ENCODE results near the gene LAMA5. TPM values are rescaled to one million over a fixed set of nuclear protein-coding genes. Genes with fewer than 3 reads are reported as not detected.

The LAMA5 gene
- polyA plus RNA-seq, 2 of the 4 experiments (the other 2 are of a cell fraction) = 20.4 to 196 TPM

- H3K4me1 ChIP-seq = peaks cover 28% of the 10 kb centered on the region
- DNase-seq (ENCODE audit: low read depth in 1 of 2, low spot score in 1 of 2) (peak; percentile 92 to 97), ATAC-seq (peak; percentile 31 to 62), FAIRE-seq (no peak)
- peak overlapping the region; percentile 95 for H3K4me2 ChIP-seq
- POLR2A ChIA-PET = interaction anchor here (0.8 to 1.7 kb wide), 6 partner anchors 57 to 393 kb away, joined by 3 to 14 read pairs (median 4); partner anchors contain the start of gene MTG2
- peak overlapping the region; percentile 97 to 99 for H3K27ac ChIP-seq
- no peaks in the 10 kb centered on the region for H3K9me3 ChIP-seq
- CTCF ChIA-PET = interaction anchor here (0.7 to 8.8 kb wide), 22 partner anchors 11 to 191 kb away, joined by 3 to 93 read pairs (median 5); partner anchors contain the start of gene RPS21
- H3K4me3 ChIP-seq = peak overlapping the region; percentile 99
- WGBS (ENCODE audit: missing lambda C conversion rate) = 1% methylated on average over 19 of the region's 24 CpGs
- no peak for TF ChIP-seq ZSCAN20 (CRISPR knock-in tag; IDR thresholded peaks at IDR 0.05)
- TF ChIP-seq CEBPB (IDR thresholded peaks at IDR 0.05) = peak; percentile 80 to 91
- no peak for TF ChIP-seq EP300 (IDR thresholded peaks at IDR 0.05)
- TF ChIP-seq RARB (CRISPR knock-in tag; IDR thresholded peaks at IDR 0.05) = no peak
- TF ChIP-seq, protein P1, sequence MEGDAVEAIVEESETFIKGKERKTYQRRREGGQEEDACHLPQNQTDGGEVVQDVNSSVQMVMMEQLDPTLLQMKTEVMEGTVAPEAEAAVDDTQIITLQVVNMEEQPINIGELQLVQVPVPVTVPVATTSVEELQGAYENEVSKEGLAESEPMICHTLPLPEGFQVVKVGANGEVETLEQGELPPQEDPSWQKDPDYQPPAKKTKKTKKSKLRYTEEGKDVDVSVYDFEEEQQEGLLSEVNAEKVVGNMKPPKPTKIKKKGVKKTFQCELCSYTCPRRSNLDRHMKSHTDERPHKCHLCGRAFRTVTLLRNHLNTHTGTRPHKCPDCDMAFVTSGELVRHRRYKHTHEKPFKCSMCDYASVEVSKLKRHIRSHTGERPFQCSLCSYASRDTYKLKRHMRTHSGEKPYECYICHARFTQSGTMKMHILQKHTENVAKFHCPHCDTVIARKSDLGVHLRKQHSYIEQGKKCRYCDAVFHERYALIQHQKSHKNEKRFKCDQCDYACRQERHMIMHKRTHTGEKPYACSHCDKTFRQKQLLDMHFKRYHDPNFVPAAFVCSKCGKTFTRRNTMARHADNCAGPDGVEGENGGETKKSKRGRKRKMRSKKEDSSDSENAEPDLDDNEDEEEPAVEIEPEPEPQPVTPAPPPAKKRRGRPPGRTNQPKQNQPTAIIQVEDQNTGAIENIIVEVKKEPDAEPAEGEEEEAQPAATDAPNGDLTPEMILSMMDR (IDR thresholded peaks at IDR 0.05) = peak; percentile 96
- no peak for TF ChIP-seq EHF (CRISPR knock-in tag; IDR thresholded peaks at IDR 0.05)
- TF ChIP-seq HDAC2 (IDR thresholded peaks at IDR 0.05) = no peak
- TF ChIP-seq BCL3 (IDR thresholded peaks at IDR 0.05) = no peak
- TF ChIP-seq, protein P2, sequence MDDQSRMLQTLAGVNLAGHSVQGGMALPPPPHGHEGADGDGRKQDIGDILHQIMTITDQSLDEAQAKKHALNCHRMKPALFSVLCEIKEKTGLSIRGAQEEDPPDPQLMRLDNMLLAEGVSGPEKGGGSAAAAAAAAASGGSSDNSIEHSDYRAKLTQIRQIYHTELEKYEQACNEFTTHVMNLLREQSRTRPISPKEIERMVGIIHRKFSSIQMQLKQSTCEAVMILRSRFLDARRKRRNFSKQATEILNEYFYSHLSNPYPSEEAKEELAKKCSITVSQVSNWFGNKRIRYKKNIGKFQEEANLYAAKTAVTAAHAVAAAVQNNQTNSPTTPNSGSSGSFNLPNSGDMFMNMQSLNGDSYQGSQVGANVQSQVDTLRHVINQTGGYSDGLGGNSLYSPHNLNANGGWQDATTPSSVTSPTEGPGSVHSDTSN (IDR thresholded peaks at IDR 0.05) = no peak
- TF ChIP-seq, protein P3, sequence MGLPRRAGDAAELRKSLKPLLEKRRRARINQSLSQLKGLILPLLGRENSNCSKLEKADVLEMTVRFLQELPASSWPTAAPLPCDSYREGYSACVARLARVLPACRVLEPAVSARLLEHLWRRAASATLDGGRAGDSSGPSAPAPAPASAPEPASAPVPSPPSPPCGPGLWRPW (IDR thresholded peaks at IDR 0.05) = no peak
- 0 out of 2 replicates have a peak, but pooled peaks have one; percentile 45 for TF ChIP-seq MAZ (IDR thresholded peaks at IDR 0.05; ENCODE audit: borderline replicate concordance, low read depth, low read length)
- no peak for TF ChIP-seq HOXA7 (CRISPR knock-in tag; IDR thresholded peaks at IDR 0.05)
- no peak for TF ChIP-seq POLR2A (IDR thresholded peaks at IDR 0.05; ENCODE audit: low read length)
- peak; percentile 92 for TF ChIP-seq SMC3 (IDR thresholded peaks at IDR 0.05)
- no peak for TF ChIP-seq FOSL2 (IDR thresholded peaks at IDR 0.05)
- peak; percentile 65 for TF ChIP-seq FOSL2 (CRISPR knock-in tag; IDR thresholded peaks at IDR 0.05)
- no peak for TF ChIP-seq ESRRA (IDR thresholded peaks at IDR 0.05; ENCODE audit: borderline replicate concordance, low read length)
- TF ChIP-seq NR3C1 (IDR thresholded peaks at IDR 0.05) = no peak
- TF ChIP-seq RAD21 (conservative IDR thresholded peaks at IDR 0.05 in 1 of 2, IDR thresholded peaks at IDR 0.05 in 1 of 2) = peak; percentile 88 to 89
- TF ChIP-seq RCOR1 (IDR thresholded peaks at IDR 0.05; ENCODE audit: low read depth, low read length) = no peak
- TF ChIP-seq CHD2 (IDR thresholded peaks at IDR 0.05; ENCODE audit: low read length, partially characterized antibody) = no peak
- no peak for TF ChIP-seq ZFP36 (IDR thresholded peaks at IDR 0.05; ENCODE audit: borderline replicate concordance, partially characterized antibody)
- TF ChIP-seq, protein P4, sequence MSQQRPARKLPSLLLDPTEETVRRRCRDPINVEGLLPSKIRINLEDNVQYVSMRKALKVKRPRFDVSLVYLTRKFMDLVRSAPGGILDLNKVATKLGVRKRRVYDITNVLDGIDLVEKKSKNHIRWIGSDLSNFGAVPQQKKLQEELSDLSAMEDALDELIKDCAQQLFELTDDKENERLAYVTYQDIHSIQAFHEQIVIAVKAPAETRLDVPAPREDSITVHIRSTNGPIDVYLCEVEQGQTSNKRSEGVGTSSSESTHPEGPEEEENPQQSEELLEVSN (IDR thresholded peaks at IDR 0.05; ENCODE audit: borderline replicate concordance, low read depth) = peak; percentile 35; the same call in 1 of the 2 replicates
- peak in 1 of 2 experiments; percentile 24; a peak in 1 of 5 replicates for TF ChIP-seq JUN (IDR thresholded peaks at IDR 0.05)
- no peak for TF ChIP-seq REST (IDR thresholded peaks at IDR 0.05)
- no peak for TF ChIP-seq CBX8 (IDR thresholded peaks at IDR 0.05)
- TF ChIP-seq ELK1 (IDR thresholded peaks at IDR 0.05; ENCODE audit: low read depth, low read length) = no peak
- TF ChIP-seq NFE2L2 (conservative IDR thresholded peaks at IDR 0.05; ENCODE audit: low read length) = no peak
- no peak for TF ChIP-seq HOXB13 (CRISPR knock-in tag; IDR thresholded peaks at IDR 0.05; ENCODE audit: low read depth)
- TF ChIP-seq MAFK (IDR thresholded peaks at IDR 0.05; ENCODE audit: partially characterized antibody) = no peak
- peak; percentile 64; the same call in 1 of the 2 replicates for TF ChIP-seq FOSB (CRISPR knock-in tag; IDR thresholded peaks at IDR 0.05)
- TF ChIP-seq EHMT2 (IDR thresholded peaks at IDR 0.05; ENCODE audit: low read depth) = no peak
- no peak for TF ChIP-seq CBX2 (IDR thresholded peaks at IDR 0.05; ENCODE audit: borderline replicate concordance, low read depth)
Observed at GRCh38 chr20:62301773-62302340, 65.3 kb downstream of the LAMA5 start.

Measured in A549 (cell line).